GM18870 (cell line): ENCODE measurements around the gene RNPEPL1.

ENCODE experiments used
- ATAC-seq: cut with Tn5 transposase; IDR thresholded peaks from one replicate; pipeline ENCODE4 v1.9.1; 2021; ENCODE audit warnings: moderate library complexity; ENCODE audit not compliant: unreplicated experiment

The RNPEPL1 gene

DNA sequence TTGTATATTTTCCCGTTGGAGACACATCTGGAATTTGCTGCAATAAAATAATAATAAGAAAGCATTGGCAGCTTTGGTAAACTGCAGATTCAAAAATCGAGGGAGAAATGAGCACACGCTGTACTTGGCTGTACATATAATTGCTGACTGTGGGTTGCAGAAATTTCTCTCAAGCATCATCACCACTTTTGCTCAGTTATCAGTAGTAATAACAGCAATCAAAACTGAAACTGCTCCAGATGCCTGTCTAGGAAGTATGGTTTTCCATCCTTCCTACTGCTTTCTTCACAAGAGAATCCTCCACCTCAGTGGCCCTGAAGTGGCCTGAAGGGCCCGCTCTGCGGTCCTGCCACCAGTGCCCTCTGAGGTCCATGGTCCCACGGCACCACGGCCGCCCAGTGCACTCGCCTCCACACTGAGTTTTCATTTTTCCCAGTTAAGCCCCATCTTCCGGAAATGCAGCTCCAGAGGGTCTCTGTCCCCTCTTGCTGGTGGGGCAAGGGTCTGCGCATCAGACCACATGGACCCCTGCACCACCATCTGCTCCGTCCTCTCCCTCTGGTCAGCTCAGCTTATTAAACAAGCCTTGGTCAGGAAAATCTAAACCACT is 4.2 kb upstream of the RNPEPL1 start:
- ATAC-seq: no peak

DNA sequence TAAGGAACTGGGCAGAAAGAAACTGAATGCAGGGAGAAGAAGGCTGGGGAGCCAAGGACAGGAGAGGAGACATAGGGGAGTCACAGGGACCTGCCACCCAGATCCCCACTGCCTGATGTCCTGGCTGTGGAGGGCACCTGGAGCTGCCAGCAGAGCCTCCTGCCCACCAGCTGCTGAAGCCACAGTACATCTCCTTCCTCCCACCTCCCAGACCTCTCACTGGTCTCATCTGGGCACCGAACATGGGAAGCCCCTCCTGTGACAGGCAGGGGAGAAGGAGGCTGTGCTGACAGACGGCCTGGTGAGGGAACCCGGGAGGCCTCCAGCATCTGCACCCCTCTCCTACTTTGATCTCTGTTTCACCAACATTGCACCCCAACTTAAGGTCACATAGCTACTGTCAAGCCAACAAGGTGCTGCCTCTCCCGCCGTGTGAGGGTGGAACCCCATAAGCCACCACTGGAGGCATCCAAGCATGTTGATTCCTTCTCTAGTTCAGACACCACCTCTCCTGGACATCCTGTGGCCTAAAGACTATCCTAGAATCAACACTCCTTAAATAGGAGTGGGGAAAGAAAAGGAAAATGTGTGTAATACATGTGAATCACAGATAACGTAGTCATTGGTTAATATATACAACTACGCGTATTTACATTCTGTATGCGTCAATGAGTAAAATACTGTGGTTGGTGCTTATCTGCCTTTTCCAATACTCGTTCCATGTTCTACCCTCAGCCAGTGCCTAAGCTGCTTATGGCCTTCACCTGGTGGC is 3.5 kb upstream of the RNPEPL1 start:
- no peak for ATAC-seq

DNA sequence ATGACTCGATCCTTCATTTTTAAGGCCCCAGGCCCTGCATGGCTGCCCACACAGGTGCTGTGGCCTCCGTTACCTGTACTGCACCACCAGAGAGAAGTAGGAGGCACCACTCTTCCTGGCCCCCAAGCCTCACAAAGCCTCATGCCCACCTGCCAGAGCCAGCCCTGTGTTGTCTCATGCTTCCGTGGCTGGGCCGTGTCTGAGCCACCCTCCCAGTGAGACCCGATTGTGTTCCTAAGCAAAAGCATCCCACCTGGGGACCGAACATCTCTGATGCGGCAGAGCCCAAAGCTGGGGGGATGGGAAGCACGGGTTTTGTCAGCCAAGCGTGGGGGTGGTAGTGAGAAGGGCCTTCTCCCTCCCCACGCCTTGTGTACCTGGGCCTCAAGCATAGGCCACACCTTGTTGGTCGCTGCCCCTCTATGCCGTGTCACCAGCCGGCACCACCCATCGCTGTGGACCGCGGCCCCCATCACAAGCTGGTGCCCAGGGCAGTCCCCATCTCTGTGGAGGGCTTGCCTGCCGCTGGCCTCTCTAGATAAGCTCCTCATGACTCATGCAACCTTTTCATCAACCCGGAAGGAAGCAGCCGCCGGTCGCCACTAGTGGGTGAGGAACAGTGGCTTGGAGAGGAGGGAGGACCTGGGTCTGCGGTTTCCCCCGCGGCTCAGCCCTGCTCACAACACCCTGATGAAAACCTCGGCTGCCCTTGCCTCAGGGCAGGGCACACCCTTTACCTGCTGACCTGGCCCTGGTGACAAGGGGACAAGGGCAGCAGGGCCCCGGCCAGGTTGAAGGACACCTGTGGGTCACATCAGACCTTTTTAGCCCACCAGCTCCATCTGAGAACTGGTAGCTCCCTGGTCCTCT is 2.7 kb upstream of the RNPEPL1 start:
- no peak for ATAC-seq

DNA sequence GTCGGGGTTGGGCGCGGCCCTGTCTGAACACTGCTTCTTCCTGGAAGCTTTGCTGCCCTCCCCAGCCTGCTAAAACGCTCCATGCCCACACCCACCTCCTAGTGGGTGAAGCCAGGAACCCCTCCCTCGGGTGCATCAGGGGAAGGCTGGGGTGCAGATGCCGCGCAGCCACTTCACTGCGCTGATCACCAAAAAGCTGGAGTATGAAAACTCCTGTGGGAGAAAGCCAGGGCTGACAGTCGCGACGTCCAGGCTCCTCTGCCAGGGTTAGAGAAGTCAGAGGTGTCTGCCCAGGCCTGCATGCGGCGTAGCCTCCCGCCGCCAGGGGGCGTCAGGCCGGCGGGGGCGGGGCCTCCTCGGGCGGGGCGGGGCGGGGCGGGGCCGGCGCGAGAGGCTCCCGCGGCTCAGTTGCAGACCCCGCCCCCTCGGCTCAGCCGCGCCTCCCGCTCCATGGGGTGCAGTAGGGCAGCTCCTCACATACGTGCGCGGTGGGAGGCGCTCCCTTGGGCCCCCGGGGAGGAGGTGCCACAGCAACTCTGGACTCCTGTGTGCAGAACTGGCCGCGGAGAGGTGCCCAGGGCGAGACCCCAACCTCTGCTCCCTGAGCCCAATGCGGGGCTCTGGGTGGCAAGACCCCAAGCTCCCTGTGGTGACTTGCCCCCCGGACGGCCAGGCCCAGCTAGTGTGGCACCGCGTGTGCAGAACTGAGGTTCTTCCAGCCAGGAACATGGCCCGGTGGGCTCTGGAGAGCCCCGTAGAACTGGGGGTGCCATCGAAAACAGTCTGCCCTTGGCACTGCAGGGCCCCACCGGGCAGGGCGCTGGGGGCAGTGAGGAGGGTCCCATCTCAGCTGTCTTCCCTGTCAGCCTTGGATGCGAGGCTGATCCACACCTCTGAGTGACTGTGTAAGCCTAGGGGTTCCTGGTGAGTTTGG is 1.8 kb upstream of the RNPEPL1 start:
- ATAC-seq: no peak

DNA sequence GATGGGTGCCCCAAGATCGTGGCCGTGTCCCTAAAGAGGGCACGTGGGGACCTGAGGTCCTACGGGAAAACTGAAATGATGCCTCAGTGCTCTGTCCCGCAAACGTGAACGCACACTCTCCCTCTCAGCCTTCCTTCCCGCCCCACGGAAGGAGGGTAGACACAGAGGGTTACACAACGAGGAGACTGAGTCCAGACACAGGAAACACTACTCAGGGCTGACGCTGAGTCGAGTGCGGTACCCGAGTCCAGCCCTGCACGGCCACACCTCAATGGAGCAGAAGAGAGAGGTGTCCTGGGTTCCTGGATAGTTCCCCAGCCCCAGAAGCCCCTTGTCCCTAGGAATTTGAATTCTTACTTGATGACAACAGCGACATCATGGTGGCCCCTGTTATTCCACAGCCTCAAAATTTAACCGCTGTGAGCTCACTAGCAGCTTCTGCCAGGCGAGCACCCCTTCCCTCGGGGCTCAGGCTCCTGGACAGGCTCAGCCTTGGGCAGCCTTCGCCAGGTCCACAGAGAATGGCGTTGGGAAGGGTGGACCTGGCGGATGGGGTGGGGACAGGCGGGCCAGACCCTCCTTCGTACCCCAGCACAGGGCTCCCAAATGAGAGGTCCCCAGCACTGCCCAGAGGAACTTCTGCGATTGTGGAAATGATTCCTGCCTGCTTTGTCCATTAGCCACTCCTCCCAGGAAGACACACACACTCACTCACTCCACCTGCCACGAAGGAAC is 980 bp upstream of the RNPEPL1 start:
- no peak for ATAC-seq

DNA sequence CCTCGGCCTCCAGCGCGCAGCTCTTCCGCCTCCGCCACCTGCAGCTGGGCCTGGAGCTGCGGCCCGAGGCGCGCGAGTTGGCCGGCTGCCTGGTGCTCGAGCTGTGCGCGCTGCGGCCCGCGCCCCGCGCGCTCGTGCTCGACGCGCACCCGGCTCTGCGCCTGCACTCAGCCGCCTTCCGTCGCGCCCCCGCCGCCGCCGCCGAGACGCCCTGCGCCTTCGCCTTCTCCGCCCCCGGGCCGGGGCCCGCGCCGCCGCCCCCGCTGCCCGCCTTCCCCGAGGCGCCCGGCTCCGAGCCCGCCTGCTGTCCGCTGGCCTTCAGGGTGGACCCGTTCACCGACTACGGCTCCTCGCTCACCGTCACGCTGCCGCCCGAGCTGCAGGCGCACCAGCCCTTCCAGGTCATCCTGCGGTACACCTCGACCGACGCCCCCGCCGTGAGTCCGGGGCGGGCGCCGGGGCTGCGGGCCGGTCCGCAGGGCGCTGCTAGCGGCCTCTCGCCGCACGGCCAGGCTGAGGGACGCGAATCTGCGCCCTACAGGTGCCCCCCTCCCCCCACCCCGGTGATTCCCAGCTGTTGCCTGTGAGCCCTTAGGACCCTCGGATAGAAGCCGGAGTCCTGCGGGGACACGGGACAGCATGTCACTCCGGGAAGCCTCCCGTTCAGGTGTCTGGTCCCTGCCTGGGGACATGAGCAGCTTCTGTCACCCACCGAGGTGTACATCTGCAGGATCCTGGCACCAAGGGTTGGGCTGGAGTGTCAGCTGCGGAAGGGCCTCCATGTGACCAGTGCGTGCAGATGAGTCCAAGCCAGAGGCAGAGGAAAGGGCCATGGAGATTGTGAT is 616 bp downstream of the RNPEPL1 start:
- no peak for ATAC-seq

DNA sequence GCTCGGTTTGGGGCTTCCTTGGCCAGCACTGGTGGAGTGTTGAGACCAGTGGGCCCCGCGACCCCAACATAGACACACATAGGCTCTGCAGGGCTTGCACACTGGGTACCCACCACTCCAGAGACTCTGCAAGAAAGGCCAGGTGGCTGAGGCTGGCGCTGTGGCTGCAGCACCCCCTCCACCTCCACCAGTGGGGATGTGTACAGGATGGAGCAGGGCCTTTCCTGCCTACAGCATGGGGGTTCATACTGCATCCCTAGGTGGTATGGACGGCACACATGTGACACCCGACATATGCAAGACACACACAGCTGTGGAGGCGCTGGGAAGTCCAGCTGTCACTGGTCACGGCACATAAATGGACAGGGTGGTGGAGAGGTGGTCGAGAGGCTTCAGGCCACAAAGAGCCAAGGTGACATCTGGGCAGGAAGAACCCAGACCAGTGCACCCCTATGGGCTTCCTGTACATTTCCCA is 1.3 kb downstream of the RNPEPL1 start:
- ATAC-seq: no peak

DNA sequence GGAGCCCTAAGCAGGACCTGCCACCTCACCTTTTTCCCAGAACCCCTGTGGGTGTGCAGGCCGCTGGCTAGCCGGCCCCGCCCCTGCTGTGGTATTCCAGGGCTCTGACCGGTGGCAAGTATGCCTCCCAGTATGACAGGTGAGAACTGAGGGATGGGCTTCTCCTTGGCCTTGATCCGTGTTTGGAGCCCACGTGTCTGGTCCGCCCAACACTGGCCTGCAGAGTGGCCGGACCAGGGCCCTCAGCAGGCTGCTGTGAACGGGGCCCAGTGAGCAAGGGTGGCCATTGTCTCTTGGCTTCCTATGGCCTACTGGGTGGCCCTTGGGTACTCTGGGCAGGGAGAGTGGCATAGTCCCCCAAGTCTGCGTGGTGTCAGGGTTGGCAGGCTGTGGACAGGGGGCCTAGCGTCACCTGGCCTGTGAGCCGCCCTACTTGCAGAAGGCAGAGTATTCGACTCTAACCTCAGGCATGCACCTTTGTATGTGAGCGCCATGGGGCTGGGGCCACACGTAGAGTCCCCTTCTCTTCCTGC is 1.8 kb downstream of the RNPEPL1 start:
- no peak for ATAC-seq

DNA sequence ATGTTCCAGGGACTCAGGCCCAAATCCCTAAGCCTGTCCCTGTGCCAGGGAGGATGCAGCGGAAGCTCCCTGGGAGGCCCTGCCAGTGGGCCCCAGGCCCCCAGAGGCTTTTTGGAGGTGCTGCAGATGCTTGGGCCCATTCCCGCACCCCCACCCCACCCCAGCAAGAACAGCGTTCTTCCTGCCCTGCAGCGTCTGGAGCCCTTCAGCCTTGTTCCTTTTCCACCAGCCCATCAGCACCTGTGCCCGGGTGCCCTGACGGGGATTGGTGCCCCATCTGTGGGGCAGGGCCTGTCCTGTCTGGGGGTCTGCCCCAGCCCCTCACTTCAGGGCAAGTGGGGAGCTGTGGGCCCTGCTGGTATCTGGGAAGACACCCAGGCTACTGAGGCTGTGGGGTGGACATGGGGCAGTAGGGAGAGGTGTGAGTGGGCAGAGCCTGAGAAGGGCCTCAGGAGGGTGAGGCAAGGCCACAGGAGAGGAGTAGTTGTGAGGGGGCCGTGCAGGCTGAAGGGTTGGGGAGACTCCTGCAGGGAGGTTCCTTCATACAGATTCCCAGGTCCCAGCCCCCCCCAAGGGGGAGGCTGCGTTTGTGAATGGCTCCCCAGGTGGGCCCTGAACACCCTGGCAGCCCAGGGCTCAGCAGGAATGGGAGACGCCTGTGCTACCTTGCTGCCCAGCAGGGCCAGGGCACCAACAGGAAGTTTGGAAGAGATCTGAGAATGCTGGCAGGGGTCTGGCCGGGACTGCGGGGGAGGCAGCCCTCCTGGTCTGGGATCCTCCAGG is 2.4 kb downstream of the RNPEPL1 start:
- no peak for ATAC-seq

DNA sequence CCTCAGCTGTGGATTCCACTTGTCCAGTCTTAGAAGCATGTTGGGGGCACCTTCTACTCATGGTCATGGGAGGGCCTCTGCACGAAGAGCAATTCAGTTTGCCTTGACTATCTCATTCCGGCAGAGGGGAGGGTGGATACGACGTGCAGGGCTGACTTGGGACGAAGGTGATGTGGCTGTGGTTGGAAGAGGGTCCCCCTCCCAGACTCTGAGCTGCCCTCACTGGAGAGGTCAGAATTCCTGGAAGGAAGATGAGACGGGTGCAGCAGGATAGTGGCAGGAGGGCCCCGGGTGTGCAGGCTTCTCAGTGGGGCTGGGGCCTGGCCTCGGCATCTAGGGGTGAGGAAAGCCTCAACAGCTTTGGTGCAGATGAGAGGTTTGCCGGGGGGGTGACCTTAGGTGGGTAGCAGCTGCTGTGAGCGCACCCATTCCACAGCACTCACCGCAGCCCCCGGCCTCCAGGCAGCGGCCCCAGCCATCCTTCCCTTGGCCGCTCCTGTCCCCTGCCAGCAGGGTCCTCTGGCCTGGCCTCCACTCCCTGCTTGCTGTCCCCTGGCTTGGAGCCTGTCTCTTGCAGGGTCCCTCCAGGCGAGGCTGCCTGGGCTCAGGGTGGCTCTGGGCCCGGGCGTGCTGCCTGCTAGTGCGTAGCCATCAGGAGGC is 3.2 kb downstream of the RNPEPL1 start:
- no peak for ATAC-seq

DNA sequence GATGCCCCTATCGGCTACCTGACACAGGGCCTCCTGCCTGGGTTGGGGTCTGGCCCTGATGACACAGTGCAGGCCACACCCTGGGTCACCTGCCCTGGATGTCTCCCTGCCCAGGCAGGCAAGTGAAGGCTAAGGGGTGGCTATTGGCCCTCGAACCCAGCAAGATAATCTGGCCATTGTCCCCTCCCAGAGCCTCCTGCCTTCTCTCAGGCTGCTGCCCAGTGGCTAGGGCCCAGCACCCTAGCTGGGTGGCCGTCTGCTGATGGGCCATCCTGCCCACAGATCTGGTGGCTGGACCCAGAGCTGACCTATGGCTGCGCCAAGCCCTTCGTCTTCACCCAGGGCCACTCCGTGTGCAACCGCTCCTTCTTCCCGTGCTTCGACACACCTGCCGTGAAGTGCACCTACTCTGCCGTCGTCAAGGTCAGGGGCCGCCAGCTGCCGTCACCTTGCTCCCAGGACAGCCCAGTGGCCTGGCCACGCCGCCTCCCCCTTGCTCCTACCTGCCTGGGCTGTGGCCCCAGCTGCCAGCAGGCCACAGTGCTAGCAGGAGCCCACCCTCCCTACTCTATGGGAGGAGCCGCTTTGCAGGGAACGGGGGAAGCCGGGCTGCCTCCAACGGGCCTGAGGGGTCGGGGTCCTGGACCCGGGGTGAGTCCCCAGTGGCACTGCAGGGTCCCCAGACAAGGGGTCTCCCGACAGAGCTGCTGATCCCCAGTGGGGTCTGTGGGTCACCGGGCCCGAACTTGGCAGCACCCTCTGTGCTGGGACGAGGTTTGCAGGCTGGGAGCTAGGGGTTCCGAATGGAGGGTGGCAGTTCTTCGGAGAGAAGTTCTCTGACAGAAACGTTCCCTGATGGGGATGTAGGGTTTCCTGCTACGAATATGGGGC is 4.1 kb downstream of the RNPEPL1 start:
- ATAC-seq: no peak

DNA sequence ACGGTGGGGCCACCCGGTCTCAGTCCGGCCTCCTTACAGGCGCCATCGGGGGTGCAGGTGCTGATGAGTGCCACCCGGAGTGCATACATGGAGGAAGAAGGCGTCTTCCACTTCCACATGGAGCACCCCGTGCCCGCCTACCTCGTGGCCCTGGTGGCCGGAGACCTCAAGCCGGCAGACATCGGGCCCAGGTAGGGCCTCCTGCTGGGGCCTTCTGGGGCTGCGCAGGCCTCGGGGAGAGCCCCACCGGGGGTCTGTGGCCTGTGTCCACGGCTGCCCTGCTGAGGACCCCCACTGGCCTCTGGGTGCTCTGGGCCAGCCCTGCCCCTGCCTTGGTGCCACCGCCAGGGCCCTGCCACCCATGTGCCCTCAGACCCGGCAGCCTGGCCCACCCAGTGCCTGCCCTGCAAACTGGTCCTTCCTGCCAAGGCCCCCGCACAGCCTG is 4.8 kb downstream of the RNPEPL1 start:
- ATAC-seq: no peak

DNA sequence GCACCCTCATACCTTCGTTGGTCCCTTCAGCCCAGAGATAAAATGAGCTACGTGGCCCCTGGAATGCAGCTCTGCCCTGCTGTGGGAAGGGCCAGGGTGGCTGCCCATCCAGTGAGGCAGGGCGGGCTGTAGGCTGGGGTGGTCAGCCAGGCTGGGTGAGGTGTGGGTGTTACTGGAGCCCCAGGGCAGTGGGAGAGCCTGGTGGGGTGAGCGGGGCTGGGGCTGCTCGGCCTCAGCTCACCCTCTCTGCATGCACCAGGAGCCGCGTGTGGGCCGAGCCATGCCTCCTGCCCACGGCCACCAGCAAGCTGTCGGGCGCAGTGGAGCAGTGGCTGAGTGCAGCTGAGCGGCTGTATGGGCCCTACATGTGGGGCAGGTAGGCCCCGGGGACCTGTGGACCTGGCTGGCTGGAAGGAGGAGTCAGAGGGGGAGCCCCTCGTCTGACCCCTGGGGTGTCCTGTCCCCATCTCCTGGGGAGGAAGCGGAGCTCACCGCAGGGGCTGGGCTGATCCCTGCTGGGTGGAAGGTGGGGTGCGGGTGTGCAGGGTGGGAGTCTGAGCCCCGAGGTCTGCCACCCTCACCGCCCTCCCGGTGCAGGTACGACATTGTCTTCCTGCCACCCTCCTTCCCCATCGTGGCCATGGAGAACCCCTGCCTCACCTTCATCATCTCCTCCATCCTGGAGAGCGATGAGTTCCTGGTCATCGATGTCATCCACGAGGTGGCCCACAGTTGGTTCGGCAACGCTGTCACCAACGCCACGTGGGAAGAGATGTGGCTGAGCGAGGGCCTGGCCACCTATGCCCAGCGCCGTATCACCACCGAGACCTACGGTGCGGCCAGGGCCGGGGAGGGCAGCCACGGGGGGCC is 5.5 kb downstream of the RNPEPL1 start:
- ATAC-seq: no peak

DNA sequence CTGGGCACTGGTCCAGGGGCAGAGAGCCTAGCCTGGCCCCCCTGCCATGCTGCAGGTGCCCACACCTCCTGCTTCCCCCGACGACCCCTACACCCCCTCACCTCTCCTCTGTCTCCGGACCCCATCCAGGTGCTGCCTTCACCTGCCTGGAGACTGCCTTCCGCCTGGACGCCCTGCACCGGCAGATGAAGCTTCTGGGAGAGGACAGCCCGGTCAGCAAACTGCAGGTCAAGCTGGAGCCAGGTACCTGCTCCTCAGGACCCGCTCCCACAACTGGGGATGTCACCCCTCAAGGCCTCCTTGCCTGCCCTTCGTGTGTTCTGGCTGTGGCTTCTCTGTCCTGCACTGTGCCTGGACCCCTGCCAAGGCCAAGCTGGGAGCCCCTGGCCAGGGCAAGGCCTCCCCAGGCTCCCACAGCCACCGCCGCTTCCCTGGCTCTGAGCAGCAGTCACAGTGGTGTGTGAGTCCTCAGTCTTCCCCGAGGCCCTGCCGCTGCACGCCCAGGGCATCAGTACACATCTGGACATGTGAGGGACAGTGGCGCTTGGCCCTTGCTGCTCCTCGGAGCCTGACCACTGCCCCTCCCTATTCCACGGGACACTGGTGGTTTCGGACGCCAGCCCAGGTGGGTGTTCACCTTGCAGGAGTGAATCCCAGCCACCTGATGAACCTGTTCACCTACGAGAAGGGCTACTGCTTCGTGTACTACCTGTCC is 6.3 kb downstream of the RNPEPL1 start:
- no peak for ATAC-seq
